Inflammatory macrophage (primary cell): ENCODE results near the gene MRTFA.
A peak's percentile ranks its signal among the peaks of the same experiment; 100 is the strongest.

Source experiments
- DNase-seq, 2 donors: peaks; one replicate each; pipeline ENCODE4 v3.0.0-alpha.2; 2020 to 2022

MRTFA gene

GRCh38 chr22:40383905-40384304 lies 252.6 kb downstream of the MRTFA start:
- peak; percentile 18 to 32 for DNase-seq

GRCh38 chr22:40381461-40381860 lies 255.1 kb downstream of the MRTFA start:
- no peak for DNase-seq

- peak; percentile 49 to 65 for DNase-seq
These were observed 258.1 kb downstream of the MRTFA start for GRCh38 chr22:40378448-40378847.

GRCh38 chr22:40377931-40378330 lies 258.6 kb downstream of the MRTFA start:
- no peak for DNase-seq

GRCh38 chr22:40376149-40376548 lies 260.4 kb downstream of the MRTFA start:
- DNase-seq = no peak

- no peak for DNase-seq
These were observed 262.0 kb downstream of the MRTFA start for GRCh38 chr22:40374567-40374966.

GRCh38 chr22:40368836-40369235 lies 267.7 kb downstream of the MRTFA start:
- peak; percentile 41 to 68 for DNase-seq

- no peak for DNase-seq
These were observed 268.5 kb downstream of the MRTFA start for GRCh38 chr22:40368016-40368415.

- DNase-seq = no peak
These were observed 269.2 kb downstream of the MRTFA start for GRCh38 chr22:40367342-40367741.

- no peak for DNase-seq
These were observed 270.5 kb downstream of the MRTFA start for GRCh38 chr22:40366068-40366467.

- no peak for DNase-seq
These were observed 272.1 kb downstream of the MRTFA start for GRCh38 chr22:40364431-40364830.

GRCh38 chr22:40363059-40363458 lies 273.5 kb downstream of the MRTFA start:
- no peak for DNase-seq

GRCh38 chr22:40361100-40361499 lies 275.4 kb downstream of the MRTFA start:
- DNase-seq = no peak
